Nephron (organoid): Measurements from ENCODE around the gene IQCH.
A peak's percentile ranks its signal among the peaks of the same experiment; 100 is the strongest.
"Not testable (repeated sequence)": the region's sequence is repeated elsewhere in the genome, so short reads cannot be mapped to it uniquely, and the experiment has no call there.

ENCODE experiments used
- H3K27ac Mint-ChIP-seq, 3 experiments: 2 replicates each; pipeline ENCODE4 v1.8.0; 2020; ENCODE audit warnings: mixed read lengths in 3 of 3, mild to moderate bottlenecking in 2 of 3, moderate library complexity in 1 of 3
- H3K27me3 Mint-ChIP-seq: 2 replicates; pipeline ENCODE4 v1.8.0; 2021; ENCODE audit warnings: low read depth, mild to moderate bottlenecking, moderate library complexity, mixed read lengths
- H3K36me3 Mint-ChIP-seq: 2 replicates; pipeline ENCODE4 v1.8.0; 2020; ENCODE audit warnings: low read depth, mixed read lengths
- H3K4me1 Mint-ChIP-seq: 2 replicates; pipeline ENCODE4 v1.8.0; 2020; ENCODE audit warnings: mixed read lengths
- H3K4me3 Mint-ChIP-seq, 3 experiments: 2 replicates each; pipeline ENCODE4 v1.8.0; 2020; ENCODE audit warnings: mild to moderate bottlenecking in 3 of 3, mixed read lengths in 3 of 3, moderate library complexity in 2 of 3
- H3K9me3 Mint-ChIP-seq: 2 replicates; pipeline ENCODE4 v1.8.0; 2020; ENCODE audit warnings: mixed read lengths
- CTCF ChIP-seq, 3 experiments: fragments of 200-600 bp; sonication (generic); IDR thresholded peaks; one replicate each; pipeline ENCODE4 v1.5.0; 2021; ENCODE audit warnings: antibody characterized with exemption in 3 of 3; ENCODE audit not compliant: unreplicated experiment in 3 of 3

IQCH gene

GRCh38 chr15:67444100-67444499, 189.5 kb downstream of the IQCH start:
- TF ChIP-seq CTCF (IDR thresholded peaks at IDR 0.05; ENCODE audit: unreplicated experiment in 3 of 3): no peak
- H3K27me3 Mint-ChIP-seq: no peaks in the 10 kb centered on the region
- no peaks in the 10 kb centered on the region for H3K4me1 Mint-ChIP-seq
- no peak overlapping the region for H3K27ac Mint-ChIP-seq
- H3K4me3 Mint-ChIP-seq: no peak overlapping the region
- peaks cover 20% of the 10 kb centered on the region for H3K9me3 Mint-ChIP-seq
- peaks cover 19% of the 10 kb centered on the region for H3K36me3 Mint-ChIP-seq

DNA sequence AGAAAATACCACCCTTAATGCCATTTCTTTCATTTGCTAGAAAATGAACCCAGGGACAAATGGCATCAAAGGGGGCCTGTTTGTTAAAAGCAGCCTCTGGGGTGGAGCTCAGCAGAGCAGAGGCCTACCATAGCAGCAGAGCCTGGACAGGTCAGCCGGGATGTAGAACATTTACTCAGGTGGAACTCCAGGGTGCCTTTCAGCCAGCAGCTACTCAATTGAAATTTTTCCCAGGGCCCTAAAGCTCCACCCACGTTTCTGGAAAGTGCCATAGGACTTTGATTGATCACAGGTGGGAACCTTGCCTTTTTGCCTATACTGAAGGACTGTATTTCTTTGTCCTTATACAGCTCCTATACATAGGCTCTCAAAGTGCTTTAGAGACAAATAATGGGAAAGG, 191.9 kb downstream of the IQCH start:
- H3K4me1 Mint-ChIP-seq: no peaks in the 10 kb centered on the region
- H3K27ac Mint-ChIP-seq: no peak overlapping the region
- H3K27me3 Mint-ChIP-seq: no peaks in the 10 kb centered on the region
- no peaks in the 10 kb centered on the region for H3K36me3 Mint-ChIP-seq
- H3K9me3 Mint-ChIP-seq: peaks cover 6% of the 10 kb centered on the region
- no peak overlapping the region for H3K4me3 Mint-ChIP-seq
- no peak for TF ChIP-seq CTCF (IDR thresholded peaks at IDR 0.05; ENCODE audit: unreplicated experiment in 3 of 3)

DNA sequence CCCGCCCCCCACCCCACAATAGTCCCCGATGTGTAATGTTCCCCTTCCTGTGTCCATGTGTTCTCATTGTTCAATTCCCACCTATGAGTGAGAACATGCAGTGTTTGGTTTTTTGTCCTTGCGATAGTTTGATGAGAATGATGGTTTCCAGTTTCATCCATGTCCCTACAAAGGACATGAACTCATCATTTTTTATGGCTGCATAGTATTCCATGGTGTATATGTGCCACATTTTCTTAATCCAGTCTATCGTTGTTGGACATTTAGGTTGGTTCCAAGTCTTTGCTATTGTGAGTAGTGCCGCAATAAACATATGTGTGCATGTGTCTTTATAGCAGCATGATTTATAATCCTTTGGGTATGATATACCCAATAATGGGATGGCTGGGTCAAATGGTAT, 193.8 kb downstream of the IQCH start:
- H3K9me3 Mint-ChIP-seq: peaks cover 11% of the 10 kb centered on the region
- not testable (repeated sequence) for H3K27me3 Mint-ChIP-seq, H3K27ac Mint-ChIP-seq, H3K4me3 Mint-ChIP-seq, H3K36me3 Mint-ChIP-seq, H3K4me1 Mint-ChIP-seq

DNA sequence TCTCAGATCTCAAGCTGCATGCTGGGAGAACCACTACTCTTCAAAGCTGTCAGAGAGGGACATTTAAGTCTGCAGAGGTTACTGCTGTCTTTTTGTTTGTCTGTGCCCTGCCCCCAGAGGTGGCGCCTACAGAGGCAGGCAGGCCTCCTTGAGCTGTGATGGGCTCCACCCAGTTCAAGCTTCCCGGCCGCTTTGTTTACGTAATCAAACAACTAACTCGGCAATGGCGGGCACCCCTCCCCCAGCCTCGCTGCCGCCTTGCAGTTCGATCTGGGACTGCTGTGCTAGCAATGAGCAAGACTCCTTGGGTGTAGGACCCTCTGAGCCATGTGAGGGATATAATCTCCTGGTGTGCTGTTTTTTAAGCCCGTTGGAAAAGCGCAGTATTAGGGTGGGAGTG, 199.1 kb downstream of the IQCH start:
- not testable (repeated sequence) for H3K4me1 Mint-ChIP-seq, H3K27me3 Mint-ChIP-seq, H3K4me3 Mint-ChIP-seq, H3K27ac Mint-ChIP-seq
- Mint-ChIP-seq H3K9me3 (peaks cover 22% of the 10 kb centered on the region), H3K36me3 (peaks cover 20% of the 10 kb centered on the region)

- H3K4me3 Mint-ChIP-seq: no peak overlapping the region
- H3K27ac Mint-ChIP-seq: no peak overlapping the region
- peak; percentile 91 to 94 (median 94) for TF ChIP-seq CTCF (IDR thresholded peaks at IDR 0.05; ENCODE audit: unreplicated experiment in 3 of 3)
- peaks cover 18% of the 10 kb centered on the region for H3K9me3 Mint-ChIP-seq
- H3K27me3 Mint-ChIP-seq: peaks cover 15% of the 10 kb centered on the region
- H3K4me1 Mint-ChIP-seq: no peaks in the 10 kb centered on the region
- H3K36me3 Mint-ChIP-seq: peaks cover 19% of the 10 kb centered on the region
Observed at GRCh38 chr15:67456677-67457529, 202.3 kb downstream of the IQCH start.

DNA sequence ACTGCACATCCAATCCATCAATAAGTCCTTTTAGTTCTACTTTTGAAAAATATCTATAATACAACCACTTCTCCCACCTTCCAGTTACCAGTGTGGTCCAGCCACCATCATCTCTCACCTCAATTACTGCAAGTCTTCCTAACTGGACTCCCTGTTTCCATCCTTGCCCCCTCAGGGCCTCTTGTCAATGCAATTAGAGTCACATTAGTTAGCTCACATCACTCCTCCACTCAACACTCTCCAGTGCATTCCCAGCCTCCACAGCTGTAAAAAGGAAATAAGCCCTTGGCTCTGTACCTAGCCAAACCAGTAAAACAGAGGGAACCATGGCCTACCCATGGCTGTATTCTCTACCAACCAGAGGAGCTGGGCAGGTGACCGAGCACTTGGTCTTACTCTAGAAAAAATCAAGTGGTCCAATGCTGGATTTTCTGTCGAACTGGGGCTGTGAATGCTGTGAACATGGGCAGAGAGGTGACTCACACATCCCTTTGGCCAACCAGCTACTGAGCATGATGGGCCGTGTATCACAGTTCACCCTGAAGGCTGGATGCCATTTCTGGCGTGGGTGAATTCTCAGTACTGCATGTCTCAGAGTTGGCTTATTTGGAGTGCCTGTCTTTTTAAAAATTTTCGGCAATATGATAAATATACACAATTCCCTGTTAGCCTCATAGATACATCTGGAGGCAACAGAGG, 203.9 kb downstream of the IQCH start:
- peaks cover 15% of the 10 kb centered on the region for H3K27me3 Mint-ChIP-seq
- H3K4me1 Mint-ChIP-seq: no peaks in the 10 kb centered on the region
- peaks cover 13% of the 10 kb centered on the region for H3K36me3 Mint-ChIP-seq
- H3K4me3 Mint-ChIP-seq: no peak overlapping the region
- peaks cover 12% of the 10 kb centered on the region for H3K9me3 Mint-ChIP-seq
- no peak for TF ChIP-seq CTCF (IDR thresholded peaks at IDR 0.05; ENCODE audit: unreplicated experiment in 3 of 3)
- no peak overlapping the region for H3K27ac Mint-ChIP-seq

DNA sequence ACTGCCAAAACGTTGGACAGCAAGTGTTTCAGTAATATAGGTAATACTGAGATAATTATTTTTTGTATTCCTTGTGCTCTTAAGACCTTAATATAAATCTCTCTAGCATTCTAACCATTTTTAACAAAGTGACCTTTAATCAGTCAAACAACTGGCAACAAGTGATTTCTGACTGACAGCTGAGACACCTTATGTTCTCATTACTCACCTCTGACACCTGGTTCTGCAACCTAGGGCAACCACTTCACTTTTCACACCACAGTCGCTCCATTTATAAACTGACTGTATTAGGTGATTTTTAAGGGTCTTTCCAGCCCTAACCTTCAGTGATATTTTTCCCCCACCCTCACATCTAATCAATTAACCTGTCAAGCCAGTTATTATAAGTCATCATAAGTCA, 205.9 kb downstream of the IQCH start:
- Mint-ChIP-seq H3K4me1 (no peaks in the 10 kb centered on the region), H3K36me3 (no peaks in the 10 kb centered on the region), H3K27ac (no peak overlapping the region), H3K9me3 (no peaks in the 10 kb centered on the region), H3K4me3 (no peak overlapping the region), H3K27me3 (peaks cover 16% of the 10 kb centered on the region)
- no peak for TF ChIP-seq CTCF (IDR thresholded peaks at IDR 0.05; ENCODE audit: unreplicated experiment in 3 of 3)
